Activated CD8-positive, alpha-beta T cell treated with anti-CD3 and anti-CD28 coated beads for 36 hours (primary cell): ENCODE results near the gene MATCAP1. TPM values are rescaled to one million over a fixed set of nuclear protein-coding genes. Genes with fewer than 3 reads are reported as not detected.

Source experiments
- ATAC-seq: fragments of 200-7000 bp; cut with Tn5 transposase; one replicate; pipeline ENCODE4 v1.10.0; 2021; ENCODE audit warnings: mild to moderate bottlenecking, moderate library complexity
- CTCF ChIA-PET: fragments of 350-600 bp; sonication (Branson Sonifier 250); formaldehyde crosslinking; loops from one replicate; lab custom pipeline; 2021; ENCODE audit warnings: antibody characterized with exemption; lab: Charles Lee
- POLR2A ChIA-PET: fragments of 350-600 bp; sonication (Branson Sonifier 250); formaldehyde crosslinking; loops from one replicate; lab custom pipeline; 2021; ENCODE audit warnings: antibody characterized with exemption; lab: Charles Lee
- DNase-seq: peaks from one replicate; pipeline ENCODE4 v3.0.0-alpha.2; 2020
- H3K27ac Mint-ChIP-seq: one replicate; pipeline ENCODE4 v1.8.0; 2021; ENCODE audit warnings: mild to moderate bottlenecking, mixed read lengths
- H3K27me3 Mint-ChIP-seq: one replicate; pipeline ENCODE4 v1.8.0; 2021; ENCODE audit warnings: mixed read lengths
- H3K36me3 Mint-ChIP-seq: one replicate; pipeline ENCODE4 v1.8.0; 2021; ENCODE audit warnings: low read depth, mixed read lengths
- H3K4me1 Mint-ChIP-seq: one replicate; pipeline ENCODE4 v1.8.0; 2021; ENCODE audit warnings: low read depth, mixed read lengths
- H3K4me3 Mint-ChIP-seq: one replicate; pipeline ENCODE4 v1.8.0; 2021; ENCODE audit warnings: mild to moderate bottlenecking, moderate library complexity, mixed read lengths
- H3K9me3 Mint-ChIP-seq: one replicate; pipeline ENCODE4 v1.8.0; 2021; ENCODE audit warnings: mixed read lengths
- intact Hi-C: fragments of 100-400 bp; cut with micrococcal nuclease; formaldehyde crosslinking; loops from one replicate; pipeline ENCODE4 v1.10.0; 2022
- microRNA-seq: library from miRNA; unstranded; fragments of <30 nt; microRNA quantifications from one replicate; pipeline ENCODE4 v1.2.0, GENCODE V29; 2022; ENCODE audit warnings: borderline microRNAs expressed, borderline replicate concordance
- total RNA-seq, 2 experiments: library from RNA; stranded (reverse); gene quantifications; one replicate each; pipeline ENCODE4 v1.2.3, GENCODE V29; 2021
- TF ChIP-seq, protein P1 (sequence below): fragments of 200-600 bp; IDR thresholded peaks from one replicate; pipeline ENCODE4 v1.8.0; 2022; ENCODE audit warnings: antibody characterized with exemption, mild to moderate bottlenecking

The MATCAP1 gene
- total RNA-seq, 2 experiments from 2014 or later: 49.5 to 49.9 TPM

DNA sequence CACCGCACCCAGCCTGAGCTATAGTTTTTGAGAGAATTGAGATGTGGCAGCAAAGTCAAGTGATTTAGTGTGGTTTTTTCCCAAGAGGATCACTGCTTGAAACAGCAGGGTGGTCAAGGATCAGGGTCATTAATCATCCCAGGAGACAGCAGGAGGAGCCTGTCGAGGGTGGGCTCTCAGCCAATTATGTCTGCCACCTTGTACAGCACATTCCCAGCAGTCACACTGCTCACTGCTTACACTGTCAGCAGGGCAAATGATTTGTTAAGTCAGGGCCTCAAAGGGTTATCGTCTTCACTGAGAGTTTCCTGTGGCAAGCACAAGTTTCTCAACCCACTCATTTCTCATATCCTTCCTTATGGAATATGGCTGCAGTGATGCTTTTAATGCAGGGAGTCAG, 46.2 kb downstream of the MATCAP1 start:
- intact Hi-C loops: no loop called here
- Mint-ChIP-seq H3K4me1 (no peaks in the 10 kb centered on the region), H3K27ac (no peak overlapping the region), H3K36me3 (peaks cover 43% of the 10 kb centered on the region), H3K9me3 (no peaks in the 10 kb centered on the region), H3K4me3 (no peak overlapping the region), H3K27me3 (no peaks in the 10 kb centered on the region)
- DNase-seq: no peak
- ChIA-PET CTCF (interaction anchor here (1.0 to 6.1 kb wide), 4 partner anchors 17 to 178 kb away, joined by 4 to 40 read pairs (median 4); partner anchors contain the start of gene CES3), POLR2A (interaction anchor here (0.6 to 2.2 kb wide), 2 partner anchors 9 to 22 kb away, joined by 3 to 8 read pairs; no protein-coding TSS in a partner anchor)
- ATAC-seq: no peak
- TF ChIP-seq, protein P1, sequence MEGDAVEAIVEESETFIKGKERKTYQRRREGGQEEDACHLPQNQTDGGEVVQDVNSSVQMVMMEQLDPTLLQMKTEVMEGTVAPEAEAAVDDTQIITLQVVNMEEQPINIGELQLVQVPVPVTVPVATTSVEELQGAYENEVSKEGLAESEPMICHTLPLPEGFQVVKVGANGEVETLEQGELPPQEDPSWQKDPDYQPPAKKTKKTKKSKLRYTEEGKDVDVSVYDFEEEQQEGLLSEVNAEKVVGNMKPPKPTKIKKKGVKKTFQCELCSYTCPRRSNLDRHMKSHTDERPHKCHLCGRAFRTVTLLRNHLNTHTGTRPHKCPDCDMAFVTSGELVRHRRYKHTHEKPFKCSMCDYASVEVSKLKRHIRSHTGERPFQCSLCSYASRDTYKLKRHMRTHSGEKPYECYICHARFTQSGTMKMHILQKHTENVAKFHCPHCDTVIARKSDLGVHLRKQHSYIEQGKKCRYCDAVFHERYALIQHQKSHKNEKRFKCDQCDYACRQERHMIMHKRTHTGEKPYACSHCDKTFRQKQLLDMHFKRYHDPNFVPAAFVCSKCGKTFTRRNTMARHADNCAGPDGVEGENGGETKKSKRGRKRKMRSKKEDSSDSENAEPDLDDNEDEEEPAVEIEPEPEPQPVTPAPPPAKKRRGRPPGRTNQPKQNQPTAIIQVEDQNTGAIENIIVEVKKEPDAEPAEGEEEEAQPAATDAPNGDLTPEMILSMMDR: no peak

DNA sequence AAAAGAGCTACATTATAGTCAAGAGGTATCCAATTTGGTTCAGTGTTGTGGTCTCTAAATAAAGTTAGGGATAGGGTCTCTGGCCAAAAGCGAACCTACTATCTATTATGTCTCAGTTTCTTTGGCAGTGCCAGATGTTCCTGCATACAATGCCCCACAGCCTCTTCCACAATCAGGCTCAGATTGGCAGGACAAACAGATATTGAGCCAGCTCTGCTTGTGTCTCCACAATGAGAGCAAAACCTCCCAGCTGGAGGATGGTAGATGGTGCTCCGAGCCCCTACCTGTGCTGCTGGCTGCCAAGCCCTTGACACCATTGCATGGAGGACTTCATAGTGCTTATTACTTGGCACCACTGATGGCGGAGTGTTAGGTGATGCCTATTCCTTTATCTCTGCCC, 54.3 kb downstream of the MATCAP1 start:
- CTCF ChIA-PET: interaction anchor here (1.3 to 2.1 kb wide), 4 partner anchors 12 to 28 kb away, joined by 3 to 11 read pairs (median 7); no protein-coding TSS in a partner anchor
- TF ChIP-seq, protein P1: no peak
- Mint-ChIP-seq H3K36me3 (peaks cover 30% of the 10 kb centered on the region), H3K27ac (no peak overlapping the region), H3K4me3 (no peak overlapping the region), H3K4me1 (no peaks in the 10 kb centered on the region), H3K9me3 (no peaks in the 10 kb centered on the region), H3K27me3 (no peaks in the 10 kb centered on the region)
- ATAC-seq: no peak
- no peak for DNase-seq
- intact Hi-C loops: no loop called here
- POLR2A ChIA-PET: interaction anchor here (0.8 to 2.2 kb wide), 5 partner anchors 8 to 56 kb away, joined by 3 to 8 read pairs (median 4); no protein-coding TSS in a partner anchor

DNA sequence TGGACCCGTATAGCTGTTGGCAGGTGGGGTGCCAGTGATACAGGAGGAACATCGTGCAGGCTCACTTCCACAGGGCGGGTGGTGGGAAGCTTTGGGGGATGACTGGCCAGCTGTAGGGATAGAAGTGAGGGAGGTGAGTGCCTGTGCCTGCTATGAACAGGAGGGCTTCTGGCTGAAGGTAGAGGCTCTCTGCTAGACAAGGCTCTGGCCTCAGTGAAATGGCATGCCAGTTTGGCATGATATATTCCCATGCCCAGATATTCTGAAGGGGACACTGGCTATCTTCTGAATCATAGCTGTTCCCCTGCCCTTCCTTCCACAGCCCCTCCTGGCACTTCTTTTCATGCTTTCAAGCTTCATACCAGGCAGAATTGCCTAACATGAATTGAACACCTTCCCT, 54.9 kb downstream of the MATCAP1 start:
- no peak overlapping the region for H3K4me3 Mint-ChIP-seq
- DNase-seq (no peak), ATAC-seq (no peak)
- intact Hi-C loops: no loop called here
- ChIA-PET CTCF (interaction anchor here (0.8 to 2.1 kb wide), 7 partner anchors 12 to 168 kb away, joined by 3 to 11 read pairs (median 6); partner anchors contain the start of gene CES3), POLR2A (interaction anchor here (0.8 to 2.2 kb wide), 5 partner anchors 9 to 110 kb away, joined by 3 to 8 read pairs (median 4); no protein-coding TSS in a partner anchor)
- H3K4me1 Mint-ChIP-seq: no peaks in the 10 kb centered on the region
- no peaks in the 10 kb centered on the region for H3K27me3 Mint-ChIP-seq
- H3K9me3 Mint-ChIP-seq: no peaks in the 10 kb centered on the region
- H3K27ac Mint-ChIP-seq: no peak overlapping the region
- H3K36me3 Mint-ChIP-seq: peaks cover 28% of the 10 kb centered on the region
- TF ChIP-seq, protein P1: no peak

DNA sequence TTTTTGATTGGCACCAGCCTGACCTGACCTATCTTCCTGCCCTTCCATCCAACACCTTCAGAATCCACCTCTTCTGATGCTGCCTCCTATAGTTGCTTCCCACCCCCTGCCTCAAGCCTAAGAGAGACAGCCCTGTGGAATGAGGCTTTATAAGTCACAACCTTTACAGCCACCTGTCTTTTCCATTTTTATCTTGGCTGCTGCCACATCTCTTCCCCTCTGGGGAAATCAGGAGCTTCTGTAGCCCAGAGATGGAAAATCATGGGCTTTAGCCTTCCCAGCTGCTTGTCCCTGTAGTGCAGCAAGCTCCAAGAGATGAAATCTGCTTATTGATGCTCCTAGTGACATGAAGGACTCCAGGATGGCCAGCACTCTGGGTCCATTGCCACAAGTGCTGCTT, 55.3 kb downstream of the MATCAP1 start:
- no peak for DNase-seq
- no peak overlapping the region for H3K27ac Mint-ChIP-seq
- ATAC-seq: no peak
- TF ChIP-seq, protein P1: no peak
- H3K36me3 Mint-ChIP-seq: peaks cover 32% of the 10 kb centered on the region
- ChIA-PET POLR2A (interaction anchor here (0.8 to 2.2 kb wide), 3 partner anchors 9 to 110 kb away, joined by 4 to 8 read pairs (median 4); no protein-coding TSS in a partner anchor), CTCF (interaction anchor here (0.8 to 2.1 kb wide), 5 partner anchors 12 to 167 kb away, joined by 3 to 11 read pairs (median 6); partner anchors contain the start of gene CES3)
- H3K4me1 Mint-ChIP-seq: no peaks in the 10 kb centered on the region
- no peak overlapping the region for H3K4me3 Mint-ChIP-seq
- intact Hi-C loops: no loop called here
- no peaks in the 10 kb centered on the region for H3K27me3 Mint-ChIP-seq
- no peaks in the 10 kb centered on the region for H3K9me3 Mint-ChIP-seq

Small RNA genes lying within 50 kb of the gene (microRNA-seq; reads per million reads assigned to microRNA genes)
- 30.0 reads per million, percentile 51 among the genes with 10 or more reads in this experiment for gene MIR328

Other genes with a start within 250 kb of the MATCAP1 start
- 100 to 1,000 TPM; 150 to 162 TPM for gene CIAO2B, start 249.6 kb downstream of the MATCAP1 start, total RNA-seq
- gene CES2, start 248.4 kb downstream of the MATCAP1 start, total RNA-seq: 10 to 100 TPM; 24.7 to 24.9 TPM
- gene CES3, start 222.7 kb downstream of the MATCAP1 start, total RNA-seq: 1 to 10 TPM; 2.1 to 2.9 TPM
- 1 to 10 TPM; 4.5 to 5.9 TPM for gene CES4A, start 195.4 kb downstream of the MATCAP1 start, total RNA-seq
- gene CBFB, start 154.8 kb downstream of the MATCAP1 start, total RNA-seq: 100 to 1,000 TPM; 111 to 114 TPM
- gene PHAF1, start 74.0 kb downstream of the MATCAP1 start, total RNA-seq: 10 to 100 TPM; 11.3 to 14.0 TPM
- 1 to 10 TPM; 2.1 to 2.5 TPM for gene B3GNT9, start 33.0 kb downstream of the MATCAP1 start, total RNA-seq
- 10 to 100 TPM; 28.4 to 31.2 TPM for gene TRADD, start 24.1 kb downstream of the MATCAP1 start, total RNA-seq
- 10 to 100 TPM; 27.1 to 28.6 TPM for gene FBXL8, start 24.0 kb downstream of the MATCAP1 start, total RNA-seq
- gene HSF4, start 19.2 kb downstream of the MATCAP1 start, total RNA-seq: 10 to 100 TPM; 56.0 to 73.3 TPM
- gene NOL3, start 13.4 kb downstream of the MATCAP1 start, total RNA-seq: 10 to 100 TPM; 24.5 to 25.3 TPM
- gene EXOC3L1, start 6.2 kb upstream of the MATCAP1 start, total RNA-seq: under 1 TPM in 1 of 2 experiments, not detected in 1; 0.23 TPM
- 100 to 1,000 TPM; 104 to 105 TPM for gene E2F4, start 8.2 kb upstream of the MATCAP1 start, total RNA-seq
- gene ELMO3, start 15.2 kb upstream of the MATCAP1 start, total RNA-seq: 1 to 10 TPM; 5.0 to 5.6 TPM
- 10 to 100 TPM; 25.7 to 30.7 TPM for gene TMEM208, start 43.2 kb upstream of the MATCAP1 start, total RNA-seq
- 100 to 1,000 TPM; 102 to 105 TPM for gene FHOD1, start 63.5 kb upstream of the MATCAP1 start, total RNA-seq
- gene SLC9A5, start 65.0 kb upstream of the MATCAP1 start, total RNA-seq: 1 to 10 TPM; 7.7 to 8.1 TPM
- gene PLEKHG4, start 95.6 kb upstream of the MATCAP1 start, total RNA-seq: 10 to 100 TPM; 17.3 to 20.8 TPM
- 1 to 10 TPM; 3.0 to 3.9 TPM for gene KCTD19, start 142.8 kb upstream of the MATCAP1 start, total RNA-seq
- gene LRRC36, start 142.9 kb upstream of the MATCAP1 start, total RNA-seq: under 1 TPM; 0.81 to 0.90 TPM
- not detected for gene TPPP3, start 209.5 kb upstream of the MATCAP1 start, total RNA-seq
- gene ZDHHC1, start 232.5 kb upstream of the MATCAP1 start, total RNA-seq: under 1 TPM; 0.54 to 0.60 TPM
- 1 to 10 TPM; 1.6 to 2.3 TPM for gene HSD11B2, start 247.2 kb upstream of the MATCAP1 start, total RNA-seq